ENCODE data around the gene TAF1D. TPM values are rescaled to one million over a fixed set of nuclear protein-coding genes. Genes with fewer than 3 reads are reported as not detected.
A peak's percentile ranks its signal among the peaks of the same experiment; 100 is the strongest.

The TAF1D gene, protein sequence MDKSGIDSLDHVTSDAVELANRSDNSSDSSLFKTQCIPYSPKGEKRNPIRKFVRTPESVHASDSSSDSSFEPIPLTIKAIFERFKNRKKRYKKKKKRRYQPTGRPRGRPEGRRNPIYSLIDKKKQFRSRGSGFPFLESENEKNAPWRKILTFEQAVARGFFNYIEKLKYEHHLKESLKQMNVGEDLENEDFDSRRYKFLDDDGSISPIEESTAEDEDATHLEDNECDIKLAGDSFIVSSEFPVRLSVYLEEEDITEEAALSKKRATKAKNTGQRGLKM
- 189 TPM for polyA plus RNA-seq (2012; ENCODE audit: insufficient read length, low read depth)

DNA sequence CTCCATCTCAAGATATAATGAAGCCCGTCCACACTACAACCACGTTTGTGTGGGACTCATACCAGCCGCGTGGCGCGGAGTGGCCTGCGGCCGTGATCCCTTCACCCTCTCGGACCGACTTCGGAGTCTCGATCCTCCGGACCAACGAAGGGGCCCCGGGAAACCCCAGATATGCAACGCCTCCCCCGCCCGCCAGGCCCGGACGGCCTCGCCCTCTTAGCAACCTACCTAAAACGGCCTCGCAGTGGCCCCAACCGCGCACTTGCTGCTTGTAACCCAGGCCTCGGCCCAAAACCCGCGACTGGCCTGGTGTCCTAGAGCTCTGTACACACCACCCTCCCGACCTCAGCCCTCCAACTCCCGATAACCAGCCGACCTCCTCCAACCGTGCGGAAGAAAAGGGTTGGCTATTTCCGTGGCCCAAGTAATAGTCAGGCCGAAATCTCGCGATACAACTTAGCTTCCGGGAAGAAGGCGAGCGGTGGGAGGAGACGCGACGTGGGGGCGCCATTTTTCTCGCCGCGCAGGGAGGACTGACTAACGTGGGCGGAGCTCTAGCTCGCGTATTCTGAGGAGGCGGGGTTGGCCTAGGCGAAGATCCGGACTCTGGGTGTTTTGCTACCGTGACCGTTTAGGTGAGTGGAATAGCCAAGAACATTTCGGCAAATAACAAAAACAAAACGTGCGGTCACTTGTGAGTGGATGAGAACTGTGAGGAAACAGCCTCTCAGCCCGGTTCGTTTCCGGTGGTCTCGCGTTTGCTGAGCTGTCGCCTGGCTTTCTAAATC is at the start of gene TAF1D, which contains the start of gene C11orf54:
TSS of gene TAF1D (minus strand) at position 402 of the 788 bp plus-strand sequence. CDS start 2,191 bp downstream, outside the sequence.
TSS of gene C11orf54 (plus strand) at position 579 of the 788 bp plus-strand sequence. CDS start 5,722 bp downstream, outside the sequence.
- TF ChIP-seq POLR2AphosphoS5 (IDR thresholded peaks at IDR 0.05; ENCODE audit: low read depth, low read length), result peak; percentile 99
- TF ChIP-seq, protein P1, sequence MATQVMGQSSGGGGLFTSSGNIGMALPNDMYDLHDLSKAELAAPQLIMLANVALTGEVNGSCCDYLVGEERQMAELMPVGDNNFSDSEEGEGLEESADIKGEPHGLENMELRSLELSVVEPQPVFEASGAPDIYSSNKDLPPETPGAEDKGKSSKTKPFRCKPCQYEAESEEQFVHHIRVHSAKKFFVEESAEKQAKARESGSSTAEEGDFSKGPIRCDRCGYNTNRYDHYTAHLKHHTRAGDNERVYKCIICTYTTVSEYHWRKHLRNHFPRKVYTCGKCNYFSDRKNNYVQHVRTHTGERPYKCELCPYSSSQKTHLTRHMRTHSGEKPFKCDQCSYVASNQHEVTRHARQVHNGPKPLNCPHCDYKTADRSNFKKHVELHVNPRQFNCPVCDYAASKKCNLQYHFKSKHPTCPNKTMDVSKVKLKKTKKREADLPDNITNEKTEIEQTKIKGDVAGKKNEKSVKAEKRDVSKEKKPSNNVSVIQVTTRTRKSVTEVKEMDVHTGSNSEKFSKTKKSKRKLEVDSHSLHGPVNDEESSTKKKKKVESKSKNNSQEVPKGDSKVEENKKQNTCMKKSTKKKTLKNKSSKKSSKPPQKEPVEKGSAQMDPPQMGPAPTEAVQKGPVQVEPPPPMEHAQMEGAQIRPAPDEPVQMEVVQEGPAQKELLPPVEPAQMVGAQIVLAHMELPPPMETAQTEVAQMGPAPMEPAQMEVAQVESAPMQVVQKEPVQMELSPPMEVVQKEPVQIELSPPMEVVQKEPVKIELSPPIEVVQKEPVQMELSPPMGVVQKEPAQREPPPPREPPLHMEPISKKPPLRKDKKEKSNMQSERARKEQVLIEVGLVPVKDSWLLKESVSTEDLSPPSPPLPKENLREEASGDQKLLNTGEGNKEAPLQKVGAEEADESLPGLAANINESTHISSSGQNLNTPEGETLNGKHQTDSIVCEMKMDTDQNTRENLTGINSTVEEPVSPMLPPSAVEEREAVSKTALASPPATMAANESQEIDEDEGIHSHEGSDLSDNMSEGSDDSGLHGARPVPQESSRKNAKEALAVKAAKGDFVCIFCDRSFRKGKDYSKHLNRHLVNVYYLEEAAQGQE (IDR thresholded peaks at IDR 0.05; ENCODE audit: insufficient read depth in 1 of 2, low read depth in 2 of 2, low read length in 2 of 2), result no peak
- TF ChIP-seq TAF1 (IDR thresholded peaks at IDR 0.05; ENCODE audit: borderline replicate concordance, insufficient read depth, low read length), result peak; percentile 99
- TF ChIP-seq FOXP2 (optimal IDR thresholded peaks at IDR 0.05; ENCODE audit: borderline replicate concordance, extremely low read depth, extremely low read length, insufficient read depth), result peak; percentile 55
- no peak for TF ChIP-seq SIN3A (IDR thresholded peaks at IDR 0.05; ENCODE audit: borderline replicate concordance, insufficient read depth, low read length)

- TF ChIP-seq, protein P1 (IDR thresholded peaks at IDR 0.05; ENCODE audit: insufficient read depth in 1 of 2, low read depth in 2 of 2, low read length in 2 of 2), result no peak
- no peak for TF ChIP-seq SIN3A (IDR thresholded peaks at IDR 0.05; ENCODE audit: borderline replicate concordance, insufficient read depth, low read length)
- TF ChIP-seq POLR2AphosphoS5 (IDR thresholded peaks at IDR 0.05; ENCODE audit: low read depth, low read length), result no peak
- TF ChIP-seq TAF1 (IDR thresholded peaks at IDR 0.05; ENCODE audit: borderline replicate concordance, insufficient read depth, low read length), result no peak
- no peak for TF ChIP-seq FOXP2 (optimal IDR thresholded peaks at IDR 0.05; ENCODE audit: borderline replicate concordance, extremely low read depth, extremely low read length, insufficient read depth)
These were observed 43.7 kb upstream of the TAF1D start for GRCh38 chr11:93784935-93785360.

- peak; percentile 99 for TF ChIP-seq POLR2AphosphoS5 (IDR thresholded peaks at IDR 0.05; ENCODE audit: low read depth, low read length)
- peak; percentile 94 for TF ChIP-seq FOXP2 (optimal IDR thresholded peaks at IDR 0.05; ENCODE audit: borderline replicate concordance, extremely low read depth, extremely low read length, insufficient read depth)
- TF ChIP-seq, protein P1 (IDR thresholded peaks at IDR 0.05; ENCODE audit: insufficient read depth in 1 of 2, low read depth in 2 of 2, low read length in 2 of 2), result 0 out of 4 replicates have a peak, but pooled peaks of 1 of the 2 experiments have one; percentile 3
- peak; percentile 96 for TF ChIP-seq TAF1 (IDR thresholded peaks at IDR 0.05; ENCODE audit: borderline replicate concordance, insufficient read depth, low read length)
- TF ChIP-seq SIN3A (IDR thresholded peaks at IDR 0.05; ENCODE audit: borderline replicate concordance, insufficient read depth, low read length), result no peak; the same call in none of the 2 replicates
These were observed 43.0 kb upstream of the TAF1D start, which contains the start of gene MED17 for GRCh38 chr11:93784145-93784934. Gene MED17 (plus strand): TSS chr11:93784282. CDS start chr11:93784514, 232 bp downstream.

GRCh38 chr11:93783765-93784144 is 42.5 kb upstream of the TAF1D start:
- TF ChIP-seq, protein P1 (IDR thresholded peaks at IDR 0.05; ENCODE audit: insufficient read depth in 1 of 2, low read depth in 2 of 2, low read length in 2 of 2), result no peak
- 0 out of 2 replicates have a peak, but pooled peaks have one; percentile 4 for TF ChIP-seq SIN3A (IDR thresholded peaks at IDR 0.05; ENCODE audit: borderline replicate concordance, insufficient read depth, low read length)
